NCI-H2196 treated with DMSO at 0.1 percent for 48 hours (cell line): ENCODE results near the gene SLC15A2.
"Not testable (repeated sequence)": the region's sequence is repeated elsewhere in the genome, so short reads cannot be mapped to it uniquely, and the experiment has no call there.

ENCODE experiments used
- DNase-seq: peaks from one replicate; lab custom pipeline; 2025; ENCODE audit not compliant: unreplicated experiment; lab: John Stamatoyannopoulos, UW

Gene SLC15A2

GRCh38 chr3:121924734-121925133 lies 30.5 kb downstream of the SLC15A2 start:
- no peak for DNase-seq

GRCh38 chr3:121926380-121926779 lies 32.2 kb downstream of the SLC15A2 start:
- DNase-seq, result no peak

DNA sequence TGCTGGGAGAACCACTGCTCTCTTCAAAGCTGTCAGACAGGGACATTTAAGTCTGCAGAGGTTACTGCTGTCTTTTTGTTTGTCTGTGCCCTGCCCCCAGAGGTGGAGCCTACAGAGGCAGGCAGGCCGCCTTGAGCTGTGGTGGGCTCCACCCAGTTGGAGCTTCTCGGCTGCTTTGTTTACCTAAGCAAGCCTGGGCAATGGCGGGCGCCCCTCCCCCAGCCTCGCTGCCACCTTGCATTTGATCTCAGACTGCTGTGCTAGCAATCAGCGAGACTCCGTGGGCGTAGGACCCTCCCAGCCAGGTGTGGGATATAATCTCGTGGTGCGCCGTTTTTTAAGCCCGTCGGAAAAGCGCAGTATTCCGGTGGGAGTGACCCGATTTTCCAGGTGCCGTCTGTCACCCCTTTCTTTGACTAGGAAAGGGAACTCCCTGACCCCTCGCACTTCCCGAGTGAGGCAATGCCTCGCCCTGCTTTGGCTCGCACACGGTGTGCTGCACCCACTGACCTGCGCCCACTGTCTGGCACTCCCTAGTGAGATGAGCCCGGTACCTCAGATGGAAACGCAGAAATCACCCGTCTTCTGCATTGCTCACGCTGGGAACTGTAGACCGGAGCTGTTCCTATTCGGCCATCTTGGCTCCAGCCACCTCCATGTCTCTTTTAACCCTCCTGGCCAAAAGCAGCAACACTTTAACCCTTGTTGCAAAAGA lies 44.1 kb downstream of the SLC15A2 start:
- DNase-seq, result not testable (repeated sequence)

DNA sequence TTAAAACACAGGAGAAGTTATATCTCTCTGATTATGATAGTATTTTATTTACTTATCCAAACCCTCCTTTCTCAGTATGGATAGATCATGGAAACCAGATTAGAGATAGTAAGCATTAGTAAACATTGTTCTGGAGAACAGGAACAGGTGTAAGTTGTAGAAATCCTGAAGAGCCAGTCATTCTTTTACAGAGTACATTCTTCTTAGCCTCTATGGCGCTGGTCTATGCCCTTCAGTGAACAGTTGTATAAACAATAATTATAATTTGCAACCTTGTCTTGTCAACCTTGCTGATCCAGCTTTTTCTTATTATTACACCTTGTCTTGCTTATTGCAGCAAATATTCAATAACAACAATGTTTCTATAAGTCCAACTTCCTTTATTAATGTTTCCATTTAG lies 47.4 kb downstream of the SLC15A2 start:
- no peak for DNase-seq

DNA sequence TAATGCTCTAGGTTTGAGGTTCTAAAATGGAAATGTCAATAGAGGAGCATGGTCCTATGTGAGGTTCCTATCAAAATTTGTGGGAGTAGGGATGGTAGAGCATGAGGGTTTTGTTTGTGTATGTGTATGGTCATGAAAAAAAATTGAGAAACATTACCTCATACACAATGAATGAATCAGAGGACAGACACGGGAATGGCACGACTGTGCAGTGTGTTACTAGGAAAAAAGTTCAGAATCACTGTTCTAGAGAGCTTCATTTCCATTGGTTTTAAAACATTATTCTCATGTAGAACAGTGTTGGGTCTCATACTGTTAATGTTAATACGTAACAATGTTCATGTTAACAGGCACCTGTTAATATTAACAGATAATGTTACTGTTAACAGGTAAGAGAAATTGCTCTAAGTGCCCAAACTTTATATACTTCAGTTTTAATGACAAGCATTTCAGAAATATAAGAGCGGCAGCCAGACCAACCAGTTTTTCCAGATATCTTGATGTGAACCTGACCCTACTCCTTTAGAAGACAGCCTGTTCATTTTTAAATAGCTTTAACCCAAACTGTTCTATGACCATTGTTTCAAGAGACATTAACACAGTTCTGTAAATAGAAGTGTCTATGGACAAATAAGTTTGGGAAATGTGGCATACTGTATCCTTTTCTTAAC lies 48.0 kb downstream of the SLC15A2 start:
- DNase-seq, result no peak

- no peak for DNase-seq
Observed at GRCh38 chr3:121943431-121943830, 49.2 kb downstream of the SLC15A2 start.

DNA sequence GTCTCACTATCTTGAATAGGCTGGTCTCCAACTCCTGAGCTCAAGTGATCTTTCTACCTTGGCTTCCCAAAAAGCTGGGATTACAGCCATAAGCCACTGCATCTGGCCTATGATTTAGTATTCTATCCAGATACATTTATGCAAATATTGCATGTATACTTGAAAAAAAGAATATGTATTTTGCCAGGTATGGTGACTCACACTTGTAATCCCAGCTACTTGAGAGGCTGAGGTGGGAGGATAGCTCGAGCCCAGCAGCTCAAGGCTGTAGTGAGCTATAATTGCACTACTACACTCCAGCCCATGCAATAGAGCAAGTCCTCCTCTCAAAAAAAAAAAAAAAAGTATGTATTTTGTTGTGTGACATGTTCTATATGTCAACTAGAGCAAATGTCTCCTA lies 54.4 kb downstream of the SLC15A2 start:
- DNase-seq, result no peak

- no peak for DNase-seq
Observed at GRCh38 chr3:121951291-121951919, 57.2 kb downstream of the SLC15A2 start.

- no peak for DNase-seq
Observed at GRCh38 chr3:121956363-121956762, 62.2 kb downstream of the SLC15A2 start.

- no peak for DNase-seq
Observed at GRCh38 chr3:121957674-121958415, 63.6 kb downstream of the SLC15A2 start.

- DNase-seq, result no peak
Observed at GRCh38 chr3:121958801-121959200, 64.6 kb downstream of the SLC15A2 start.

- no peak for DNase-seq
Observed at GRCh38 chr3:121961283-121961682, 67.1 kb downstream of the SLC15A2 start.

GRCh38 chr3:121962443-121962842 lies 68.2 kb downstream of the SLC15A2 start:
- DNase-seq, result no peak

DNA sequence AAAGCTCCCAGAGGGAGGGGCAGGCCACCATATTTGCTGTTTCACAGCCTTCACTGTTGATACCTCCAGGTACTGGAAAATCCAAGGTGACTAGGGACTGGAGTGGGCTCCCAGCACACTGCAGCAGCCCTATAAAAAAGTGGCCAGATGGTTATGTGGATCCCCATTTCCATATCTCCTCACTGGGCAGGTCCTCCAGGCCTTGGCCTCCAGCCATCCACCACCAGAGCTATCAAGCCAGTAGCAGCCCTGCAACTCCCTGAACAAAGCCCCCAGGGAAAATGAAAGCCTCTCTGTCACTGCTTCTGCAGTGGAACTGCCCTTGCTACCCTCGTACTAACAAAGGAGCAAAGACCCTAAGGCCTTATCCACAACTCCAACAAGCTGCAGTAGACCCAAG lies 69.4 kb downstream of the SLC15A2 start:
- DNase-seq, result no peak

DNA sequence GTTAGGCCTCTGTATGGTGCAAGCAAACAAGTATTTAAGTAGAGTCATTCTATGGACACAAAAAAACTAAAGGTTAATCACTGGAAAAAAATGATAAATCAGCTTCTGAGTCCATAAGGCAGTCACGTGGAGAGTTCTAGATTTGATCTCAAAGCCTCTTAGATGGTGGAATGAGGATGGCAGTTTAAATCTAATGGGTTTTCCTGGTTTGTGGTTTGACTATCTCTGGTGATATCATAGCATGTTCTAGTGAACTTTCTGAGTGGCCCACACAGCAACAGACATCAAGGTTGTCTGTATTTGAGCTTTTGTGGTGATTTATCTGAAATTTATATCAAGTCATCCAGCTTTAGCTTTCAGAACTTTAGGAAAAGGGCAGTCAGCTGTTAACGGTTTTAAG lies 75.4 kb downstream of the SLC15A2 start:
- no peak for DNase-seq

- DNase-seq, result no peak
Observed at GRCh38 chr3:121970047-121970446, 75.8 kb downstream of the SLC15A2 start.

DNA sequence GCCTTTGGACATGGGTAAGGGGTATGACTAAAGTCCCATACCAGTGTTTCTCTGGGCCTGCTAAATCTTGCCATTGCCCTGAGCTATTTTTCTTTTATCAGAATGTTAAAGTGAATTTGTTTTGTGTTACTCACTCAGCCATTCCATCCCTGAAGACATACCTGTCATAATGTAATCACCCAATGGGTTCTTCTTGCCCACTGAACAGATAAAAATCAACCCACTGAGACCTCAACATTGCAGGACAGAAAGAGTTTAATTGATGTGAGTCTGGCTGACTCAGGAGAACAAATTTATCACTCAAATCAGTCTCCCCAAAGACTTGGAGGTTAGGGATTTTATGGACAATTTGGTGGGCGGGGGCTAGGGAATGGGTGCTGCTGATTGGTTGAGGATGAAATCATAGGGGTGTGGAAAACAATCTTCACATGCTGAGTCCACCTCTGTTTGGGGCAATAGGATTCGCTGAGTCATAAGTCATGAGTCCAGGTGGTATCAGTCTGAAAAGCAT lies 80.5 kb downstream of the SLC15A2 start:
- DNase-seq, result no peak

GRCh38 chr3:121975702-121976302 lies 81.6 kb downstream of the SLC15A2 start:
- DNase-seq, result no peak

- DNase-seq, result no peak
Observed at GRCh38 chr3:121976727-121977126, 82.5 kb downstream of the SLC15A2 start.

- DNase-seq, result no peak
Observed at GRCh38 chr3:121979246-121979645, 85.0 kb downstream of the SLC15A2 start.
